Prostate gland (tissue), 2 donors: ENCODE measurements around the gene PRDX2.

Experiments used
- CTCF ChIP-seq, 4 experiments: fragments of 200-600 bp in 2 of 4; fragments of 450-650 bp in 2 of 4; sonication (generic) in 2 of 4; IDR thresholded peaks; 1 replicate in 3 of 4; 2 replicates in 1 of 4; pipeline ENCODE4 v1.5.1; 2016 to 2019; ENCODE audit warnings: antibody characterized with exemption in 4 of 4, mild to moderate bottlenecking in 2 of 4, moderate library complexity in 2 of 4
- POLR2A ChIP-seq: fragments of 450-650 bp; IDR thresholded peaks from one replicate; pipeline ENCODE4 v1.6.1; 2016; ENCODE audit warnings: antibody characterized with exemption, mild to moderate bottlenecking
- POLR2AphosphoS5 ChIP-seq: sonication (generic); formaldehyde crosslinking; IDR thresholded peaks from one replicate; pipeline ENCODE4 v1.6.1; 2017; ENCODE audit warnings: antibody characterized with exemption

GRCh38 chr19:12772323-12772722 is 29.3 kb downstream of the PRDX2 start:
- TF ChIP-seq POLR2A (no peak), CTCF (IDR thresholded peaks at IDR 0.05) (no peak), POLR2AphosphoS5 (no peak)
